ENCODE data around the gene PHF23. TPM values are rescaled to one million over a fixed set of nuclear protein-coding genes. Genes with fewer than 3 reads are reported as not detected.

PHF23 gene
- total RNA-seq, 1 experiment from 2014 or later: 110 TPM

- H3K23me2 ChIP-seq (ENCODE audit: insufficient read length, low read depth, low read length, poor library complexity, severe bottlenecking): no peaks in the 10 kb centered on the region
- no peak overlapping the region for H2BK20ac ChIP-seq (ENCODE audit: low read depth, low read length, poor library complexity, severe bottlenecking)
- Mint-ChIP-seq H3K27ac (no peak overlapping the region; a peak in 1 of 7 replicates), H3K36me3 (ENCODE audit: insufficient read depth in 1 of 3, low read depth in 3 of 3) (peaks cover 8 to 16% (median 14%) of the 10 kb centered on the region in 3 experiments; a peak in 6 of 7 replicates), H3K4me3 (no peak overlapping the region), H3K27me3 (ENCODE audit: low read depth) (no peaks in the 10 kb centered on the region), H3K4me1 (0 out of 4 replicates have a peak, but pooled peaks cover 0 to 4% of the 10 kb centered on the region in 2 experiments), H3K9me3 (no peaks in the 10 kb centered on the region)
- H3K9ac ChIP-seq (ENCODE audit: extremely low read depth, insufficient read length, low read length): no peak overlapping the region
- no peaks in the 10 kb centered on the region for H4K20me1 ChIP-seq (ENCODE audit: control insufficient read depth, insufficient read depth, insufficient read length)
- no peak overlapping the region for H2AK5ac ChIP-seq (ENCODE audit: insufficient read length, low read length)
- WGBS (ENCODE audit: extremely low coverage, insufficient read length, low lambda C conversion rate): no CpG with 5 or more reads among the region's 7 CpGs
- no peak overlapping the region for H3K4ac ChIP-seq (ENCODE audit: low read depth, low read length)
- no peak overlapping the region for H2BK15ac ChIP-seq (ENCODE audit: low read depth, low read length)
- peak; percentile 15; the same call in 1 of the 3 replicates for TF ChIP-seq CTCF (conservative IDR thresholded peaks at IDR 0.05)
- H2BK12ac ChIP-seq (ENCODE audit: insufficient read length, low read depth, low read length): no peak overlapping the region
- no peak overlapping the region for H3K23ac ChIP-seq (ENCODE audit: insufficient read length, low read depth, low read length)
- no peak overlapping the region for H3T11ph ChIP-seq (ENCODE audit: low read length)
- H2BK5ac ChIP-seq (ENCODE audit: insufficient read length, low read length): no peak overlapping the region
- H3K27me3 ChIP-seq (ENCODE audit: insufficient read depth, low read length): no peaks in the 10 kb centered on the region
- DNase-seq: no peak
- H3K27ac ChIP-seq (ENCODE audit: insufficient read length, low read depth, low read length): no peak overlapping the region
- no peak overlapping the region for H4K8ac ChIP-seq (replicated peaks; ENCODE audit: insufficient read length, low read depth, low read length)
- H3K79me1 ChIP-seq (ENCODE audit: insufficient read depth, low read depth, low read length, poor library complexity, severe bottlenecking): no peaks in the 10 kb centered on the region
- no peaks in the 10 kb centered on the region for H3K9me3 ChIP-seq (ENCODE audit: control insufficient read depth, low read depth, low read length)
- no peaks in the 10 kb centered on the region for H3K79me2 ChIP-seq (ENCODE audit: insufficient read depth, low read length)
- H3K18ac ChIP-seq (ENCODE audit: insufficient read length, low read depth, low read length): no peak overlapping the region
- no peak overlapping the region for H3K14ac ChIP-seq (ENCODE audit: insufficient read depth, low read length)
- no peak overlapping the region for H3K56ac ChIP-seq (ENCODE audit: insufficient read length, low read depth, low read length)
- no peaks in the 10 kb centered on the region for H3K4me1 ChIP-seq (ENCODE audit: insufficient read depth, low read length)
- H4K91ac ChIP-seq (ENCODE audit: insufficient read length, low read depth, low read length): no peak overlapping the region
- no peak overlapping the region for H2AFZ ChIP-seq (ENCODE audit: low read length)
- no peak overlapping the region for H4K5ac ChIP-seq (ENCODE audit: insufficient read length, low read depth, low read length)
- H2BK120ac ChIP-seq (ENCODE audit: low read depth, low read length, poor library complexity, severe bottlenecking): no peak overlapping the region
- H3K4me2 ChIP-seq (ENCODE audit: insufficient read depth, insufficient read length, low read length): no peak overlapping the region
These were observed 53.0 kb downstream of the PHF23 start for GRCh38 chr17:7186241-7186640.

Small RNA genes within 50 kb of the gene (microRNA-seq; reads per million reads assigned to microRNA genes)
- gene MIR324 (ENCODE audit: borderline microRNAs expressed): 111 reads per million, percentile 74 among the genes with 10 or more reads in this experiment

Other genes with a start within 250 kb of the PHF23 start
- 0.81 and 1.9 TPM in 2 replicates for gene ALOX12, start 243.4 kb downstream of the PHF23 start, total RNA-seq (2021)
- gene RNASEK, start 226.8 kb downstream of the PHF23 start, total RNA-seq (2021): 161 and 167 TPM in 2 replicates
- 3.3 and 4.9 TPM in 2 replicates for gene BCL6B, start 216.4 kb downstream of the PHF23 start, total RNA-seq (2021)
- gene SLC16A13, start 203.4 kb downstream of the PHF23 start, total RNA-seq (2021): 6.1 and 6.8 TPM in 2 replicates
- 0.13 TPM in 1 of 2 replicates, not detected in the other for gene SLC16A11, start 195.4 kb downstream of the PHF23 start, total RNA-seq (2021)
- gene CLEC10A, start 159.2 kb downstream of the PHF23 start, total RNA-seq (2021): not detected in 2 replicates
- not detected in 2 replicates for gene ASGR2, start 124.6 kb downstream of the PHF23 start, total RNA-seq (2021)
- 5.2 and 5.9 TPM in 2 replicates for gene ASGR1, start 60.1 kb downstream of the PHF23 start, total RNA-seq (2021)
- gene DLG4, start 19.6 kb downstream of the PHF23 start, total RNA-seq (2021): 38.2 and 38.3 TPM in 2 replicates
- 272 and 283 TPM in 2 replicates for gene ACADVL, start 19.5 kb downstream of the PHF23 start, total RNA-seq (2021)
- 82.9 and 84.1 TPM in 2 replicates for gene DVL2, start 4.9 kb downstream of the PHF23 start, total RNA-seq (2021)
- gene GABARAP, start 3.0 kb upstream of the PHF23 start, total RNA-seq (2021): 261 and 266 TPM in 2 replicates
- 134 and 141 TPM in 2 replicates for gene CTDNEP1, start 12.3 kb upstream of the PHF23 start, total RNA-seq (2021)
- 46.5 and 49.6 TPM in 2 replicates for gene ELP5, start 12.8 kb upstream of the PHF23 start, total RNA-seq (2021)
- gene CLDN7, start 23.0 kb upstream of the PHF23 start, total RNA-seq (2021): 174 and 177 TPM in 2 replicates
- 4.4 and 4.7 TPM in 2 replicates for gene SLC2A4, start 42.3 kb upstream of the PHF23 start, total RNA-seq (2021)
- 24.0 and 26.0 TPM in 2 replicates for gene YBX2, start 55.2 kb upstream of the PHF23 start, total RNA-seq (2021)
- gene EIF5A, start 68.2 kb upstream of the PHF23 start, total RNA-seq (2021): 978 and 1,015 TPM in 2 replicates
- 62.6 and 62.7 TPM in 2 replicates for gene GPS2, start 75.9 kb upstream of the PHF23 start, total RNA-seq (2021)
- gene NEURL4, start 89.9 kb upstream of the PHF23 start, total RNA-seq (2021): 54.8 and 55.4 TPM in 2 replicates
- gene ACAP1, start 97.1 kb upstream of the PHF23 start, total RNA-seq (2021): 15.5 and 18.2 TPM in 2 replicates
- 5.3 and 5.6 TPM in 2 replicates for gene KCTD11, start 112.7 kb upstream of the PHF23 start, total RNA-seq (2021)
- not detected in 2 replicates for gene TMEM95, start 115.7 kb upstream of the PHF23 start, total RNA-seq (2021)
- gene TNK1, start 141.6 kb upstream of the PHF23 start, total RNA-seq (2021): 10.1 and 11.2 TPM in 2 replicates
- 31.5 and 32.1 TPM in 2 replicates for gene PLSCR3, start 155.1 kb upstream of the PHF23 start, total RNA-seq (2021)
- 151 and 153 TPM in 2 replicates for gene TMEM256, start 164.6 kb upstream of the PHF23 start, total RNA-seq (2021)
- gene NLGN2, start 168.4 kb upstream of the PHF23 start, total RNA-seq (2021): 70.2 and 70.5 TPM in 2 replicates
- 0.33 and 0.46 TPM in 2 replicates for gene SPEM1, start 180.9 kb upstream of the PHF23 start, total RNA-seq (2021)
- not detected in 2 replicates for gene SPEM2, start 186.2 kb upstream of the PHF23 start, total RNA-seq (2021)
- not detected in 2 replicates for gene SPEM3, start 189.4 kb upstream of the PHF23 start, total RNA-seq (2021)
- 8.3 and 8.6 TPM in 2 replicates for gene TMEM102, start 196.0 kb upstream of the PHF23 start, total RNA-seq (2021)
- 14.1 and 15.2 TPM in 2 replicates for gene FGF11, start 200.1 kb upstream of the PHF23 start, total RNA-seq (2021)
- gene CHRNB1, start 205.6 kb upstream of the PHF23 start, total RNA-seq (2021): 12.7 and 13.2 TPM in 2 replicates
- gene ZBTB4, start 240.2 kb upstream of the PHF23 start, total RNA-seq (2021): 14.4 and 14.9 TPM in 2 replicates
- not detected in 2 replicates for gene SLC35G6, start 242.0 kb upstream of the PHF23 start, total RNA-seq (2021)
- 153 and 154 TPM in 2 replicates for gene POLR2A, start 244.9 kb upstream of the PHF23 start, total RNA-seq (2021)